Fibroblast of lung (primary cell): ENCODE results near the gene CHPF2.

Experiments used
- CTCF ChIP-seq, 2 donors: IDR thresholded peaks in 1 of 2; conservative IDR thresholded peaks in 1 of 2; 1 replicate in 1 of 2; 2 replicates in 1 of 2; pipeline ENCODE4 v1.5.1; 2011 to 2012; ENCODE audit warnings: low read length in 2 of 2, control low read depth in 1 of 2, inconsistent platforms in 1 of 2, low read depth in 1 of 2, mild to moderate bottlenecking in 1 of 2
- EZH2 ChIP-seq: IDR thresholded peaks from 2 replicates; pipeline ENCODE4 v1.5.1; 2012; ENCODE audit warnings: low read length, control low read depth, mild to moderate bottlenecking; ENCODE audit errors: missing control alignments

- no peak for TF ChIP-seq CTCF (conservative IDR thresholded peaks at IDR 0.05 in 1 of 2, IDR thresholded peaks at IDR 0.05 in 1 of 2; ENCODE audit: low read depth in 1 of 2, low read length in 2 of 2)
- no peak for TF ChIP-seq EZH2
These were observed 43.7 kb downstream of the CHPF2 start for GRCh38 chr7:151275813-151276577.
